HCT116 (cell line): ENCODE results near the gene FARP1. TPM values are rescaled to one million over a fixed set of nuclear protein-coding genes. Genes with fewer than 3 reads are reported as not detected.

Experiments used
- ATAC-seq: fragments of 200-7000 bp; cut with Tn5 transposase; 2 replicates; pipeline ENCODE4 v1.9.1; 2020; ENCODE audit warnings: mild to moderate bottlenecking, moderate library complexity
- BruUV-seq: library from RNA; stranded (reverse); fragments of 400-500 nt; replicated peaks from 2 replicates; lab custom pipeline; 2021; lab: Mats Ljungman, UMichigan
- CTCF ChIA-PET: fragments of 300-600 bp; sonication (Branson Sonifier 250); formaldehyde crosslinking; loops from one replicate; lab custom pipeline; 2021; ENCODE audit warnings: antibody characterized with exemption; lab: Charles Lee
- POLR2A ChIA-PET: fragments of 300-600, 350-600 bp; sonication (Branson Sonifier 250); formaldehyde crosslinking; loops from one replicate; lab custom pipeline; 2021; ENCODE audit warnings: antibody characterized with exemption; lab: Charles Lee
- RAD21 ChIA-PET, 2 experiments: fragments of 300-600 bp; sonication (Branson Sonifier 250); formaldehyde crosslinking; loops; one replicate each; lab custom pipeline; 2023; ENCODE audit warnings: low total read pairs in 2 of 2; ENCODE audit not compliant: uncharacterized antibody in 2 of 2, unreplicated experiment in 2 of 2, low non-redundant PET in 1 of 2; lab: Charles Lee
- DNase-seq: peaks from one replicate; pipeline ENCODE4 v3.0.0-alpha.2; 2010; ENCODE audit warnings: low read depth, low spot score
- H2AFZ ChIP-seq: fragments of 200-600 bp; shearing (Covaris generic), sonication (generic); 2 replicates; pipeline ENCODE4 v1.6.1; 2017; ENCODE audit warnings: low read depth, mixed run types, mixed read lengths, antibody characterized with exemption, low read length; ENCODE audit not compliant: poor library complexity, severe bottlenecking
- H3K27ac ChIP-seq: 2 replicates; pipeline ENCODE4 v1.5.1; 2012; ENCODE audit warnings: low read depth, low read length
- H3K27me3 ChIP-seq: fragments of 200-600 bp; sonication (generic); 2 replicates; pipeline ENCODE4 v1.6.1; 2016; ENCODE audit warnings: mixed run types, low read length, mixed read lengths; ENCODE audit not compliant: insufficient read depth
- H3K36me3 ChIP-seq, 2 experiments: fragments of 200-500 bp in 1 of 2; fragments of 200-600 bp in 1 of 2; sonication (Bioruptor generic) in 1 of 2; sonication (generic) in 1 of 2; 2 replicates each; pipeline versions ENCODE4 v1.5.1 to v1.6.1; 2014 to 2016; ENCODE audit warnings: low read length in 2 of 2, inconsistent platforms in 1 of 2, mixed read lengths in 1 of 2, mixed run types in 1 of 2; ENCODE audit not compliant: insufficient read depth in 2 of 2, control insufficient read depth in 1 of 2
- H3K4me1 ChIP-seq, 2 experiments: fragments of 200-600 bp in 1 of 2; sonication (generic) in 1 of 2; 2 replicates each; pipeline versions ENCODE4 v1.5.1 to v1.6.1; 2012 to 2017; ENCODE audit warnings: low read length in 2 of 2, inconsistent platforms in 1 of 2, mild to moderate bottlenecking in 1 of 2, mixed read lengths in 1 of 2, mixed run types in 1 of 2, moderate library complexity in 1 of 2; ENCODE audit not compliant: insufficient read depth in 2 of 2, control insufficient read depth in 1 of 2
- H3K4me2 ChIP-seq: fragments of 200-600 bp; sonication (generic); 2 replicates; pipeline ENCODE4 v1.6.1; 2017; ENCODE audit warnings: mixed run types, low read length, mixed read lengths
- H3K4me3 ChIP-seq, 2 experiments: fragments of 200-600 bp in 1 of 2; sonication (generic) in 1 of 2; replicated peaks in 1 of 2; 2 replicates each; pipeline ENCODE4 v1.5.1; 2011 to 2016; ENCODE audit warnings: low read length in 2 of 2, control low read depth in 1 of 2, low read depth in 1 of 2, mild to moderate bottlenecking in 1 of 2, mixed read lengths in 1 of 2, mixed run types in 1 of 2
- H3K79me2 ChIP-seq: fragments of 200-600 bp; sonication (generic); 2 replicates; pipeline ENCODE4 v1.6.1; 2017; ENCODE audit warnings: mild to moderate bottlenecking, mixed run types, low read length, moderate library complexity, mixed read lengths; ENCODE audit not compliant: insufficient read depth
- H3K9ac ChIP-seq: fragments of 200-600 bp; sonication (generic); 2 replicates; pipeline ENCODE4 v1.6.1; 2016; ENCODE audit warnings: low read length, mixed read lengths
- H3K9me2 ChIP-seq: fragments of 200-600 bp; sonication (generic), shearing (Covaris generic); 2 replicates; pipeline ENCODE4 v1.6.1; 2017; ENCODE audit warnings: mixed run types, mild to moderate bottlenecking, moderate library complexity; ENCODE audit not compliant: insufficient read depth
- H3K9me3 ChIP-seq, 2 experiments: fragments of 200-500 bp in 1 of 2; fragments of 200-600 bp in 1 of 2; sonication (Bioruptor generic) in 1 of 2; sonication (generic) in 1 of 2; 2 replicates each; pipeline ENCODE4 v1.6.1; 2014 to 2017; ENCODE audit warnings: low read length in 2 of 2, mixed read lengths in 2 of 2, inconsistent platforms in 1 of 2, low read depth in 1 of 2, mild to moderate bottlenecking in 1 of 2, mixed run types in 1 of 2, moderate library complexity in 1 of 2; ENCODE audit not compliant: control insufficient read depth in 1 of 2, insufficient read depth in 1 of 2
- H4K20me1 ChIP-seq: fragments of 200-600 bp; sonication (generic), shearing (Covaris generic); 2 replicates; pipeline ENCODE4 v1.6.1; 2017; ENCODE audit warnings: mixed run types, mild to moderate bottlenecking, moderate library complexity; ENCODE audit not compliant: insufficient read depth
- CBX3 ChIP-seq: IDR thresholded peaks from 2 replicates; pipeline ENCODE4 v1.6.1; 2012; ENCODE audit warnings: low read depth
- CEBPB ChIP-seq: IDR thresholded peaks from 2 replicates; pipeline ENCODE4 v1.6.1; 2012; ENCODE audit warnings: low read depth
- EGR1 ChIP-seq: IDR thresholded peaks from 2 replicates; pipeline ENCODE4 v1.6.1; 2012; ENCODE audit warnings: low read depth
- ELF1 ChIP-seq: IDR thresholded peaks from 2 replicates; pipeline ENCODE4 v1.6.1; 2012; ENCODE audit warnings: low read depth, borderline replicate concordance
- EZH2phosphoT487 ChIP-seq: fragments of 200-600 bp; IDR thresholded peaks from 2 replicates; pipeline ENCODE4 v1.6.1; 2018; ENCODE audit warnings: antibody characterized with exemption, borderline replicate concordance
- FOSL1 ChIP-seq: IDR thresholded peaks from 2 replicates; pipeline ENCODE4 v1.6.1; 2012; ENCODE audit warnings: low read depth
- JUND ChIP-seq: IDR thresholded peaks from 2 replicates; pipeline ENCODE4 v1.6.1; 2012
- POLR2AphosphoS5 ChIP-seq: IDR thresholded peaks from 2 replicates; pipeline ENCODE4 v1.6.1; 2011; ENCODE audit warnings: mild to moderate bottlenecking, low read depth, low read length, moderate library complexity
- RAD21 ChIP-seq: IDR thresholded peaks from 2 replicates; pipeline ENCODE4 v1.6.1; 2012; ENCODE audit warnings: low read depth, mild to moderate bottlenecking
- SIN3A ChIP-seq: IDR thresholded peaks from 2 replicates; pipeline ENCODE4 v1.6.1; 2012; ENCODE audit warnings: low read depth
- SP1 ChIP-seq: IDR thresholded peaks from 2 replicates; pipeline ENCODE4 v1.6.1; 2012; ENCODE audit warnings: low read depth
- SRF ChIP-seq: IDR thresholded peaks from 2 replicates; pipeline ENCODE4 v1.6.1; 2012; ENCODE audit warnings: low read depth
- TCF7L2 ChIP-seq: IDR thresholded peaks from 2 replicates; pipeline ENCODE4 v1.7.0; 2011; ENCODE audit warnings: borderline replicate concordance, inconsistent platforms; ENCODE audit not compliant: insufficient read depth, insufficient read length; ENCODE audit errors: extremely low read depth
- YY1 ChIP-seq: IDR thresholded peaks from 2 replicates; pipeline ENCODE4 v1.6.1; 2011; ENCODE audit warnings: low read length, low read depth, moderate library complexity, mild to moderate bottlenecking; ENCODE audit not compliant: insufficient replicate concordance; ENCODE audit errors: extremely low read depth
- ZFX ChIP-seq: fragments of 450-650 bp; IDR thresholded peaks from 2 replicates; pipeline ENCODE4 v1.6.1; 2017
- ZNF274 ChIP-seq: fragments of 200-500 bp; sonication (Bioruptor generic); IDR thresholded peaks from 2 replicates; pipeline ENCODE4 v1.6.1; 2014; ENCODE audit warnings: mild to moderate bottlenecking, low read depth, low read length, inconsistent platforms
- intact Hi-C: fragments of 100-400 bp; cut with micrococcal nuclease; formaldehyde crosslinking; loops from 2 replicates; pipeline ENCODE4 v1.10.0; 2022
- total RNA-seq: library from RNA; stranded (reverse); gene quantifications from one replicate; pipeline ENCODE4 v1.2.1, GENCODE V29; 2021; ENCODE audit not compliant: unreplicated experiment
- TF ChIP-seq, protein P1 (sequence below), 3 experiments: fragments of 200-600 bp in 1 of 3; sonication (generic) in 1 of 3; IDR thresholded peaks in 2 of 3; conservative IDR thresholded peaks in 1 of 3; 2 replicates each; pipeline ENCODE4 v1.5.1; 2012 to 2017; ENCODE audit warnings: low read depth in 2 of 3, low read length in 2 of 3, antibody characterized with exemption in 1 of 3, borderline replicate concordance in 1 of 3, control low read depth in 1 of 3, mild to moderate bottlenecking in 1 of 3, mixed read lengths in 1 of 3, mixed run types in 1 of 3, moderate library complexity in 1 of 3; ENCODE audit not compliant: insufficient read depth in 1 of 3
- TF ChIP-seq, protein P2 (sequence below): IDR thresholded peaks from 2 replicates; pipeline ENCODE4 v1.6.1; 2012
- TF ChIP-seq, protein P3 (sequence below): IDR thresholded peaks from 2 replicates; pipeline ENCODE4 v1.6.1; 2012; ENCODE audit warnings: low read depth
- TF ChIP-seq, protein P4 (sequence below): IDR thresholded peaks from 2 replicates; pipeline ENCODE4 v1.6.1; 2011; ENCODE audit warnings: mild to moderate bottlenecking, low read length, moderate library complexity; ENCODE audit not compliant: insufficient replicate concordance; ENCODE audit errors: extremely low read depth

FARP1 gene
- total RNA-seq, 1 experiment from 2014 or later, result 30.5 TPM

DNA sequence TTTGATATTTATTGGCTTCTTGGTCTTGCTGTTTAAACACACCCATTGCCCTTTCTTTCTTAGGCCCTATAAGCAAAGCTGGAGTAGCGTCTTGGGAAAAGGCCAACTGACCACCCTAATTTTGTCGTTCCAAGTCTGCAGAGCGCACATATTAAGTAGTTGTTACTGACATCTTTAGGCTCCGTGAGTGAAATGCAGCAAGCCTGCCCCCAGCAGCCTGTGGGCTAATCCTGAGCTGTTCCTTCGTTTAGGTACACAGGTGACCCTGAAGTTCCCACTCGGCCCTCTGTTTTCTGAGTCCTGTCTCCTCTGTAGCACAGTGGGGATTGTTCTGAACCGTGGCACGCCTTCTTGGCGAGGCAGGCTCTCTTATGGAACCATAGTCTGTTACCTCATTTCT is 263.5 kb downstream of the FARP1 start:
- BruUV-seq, result no TSS peak
- POLR2A ChIA-PET, result no interaction called here
- CTCF ChIA-PET, result no interaction called here

More for the DNA sequence above, 263.5 kb downstream of the FARP1 start:
- H3K4me3 ChIP-seq, result no peak overlapping the region
- no peaks in the 10 kb centered on the region for H3K9me2 ChIP-seq
- TF ChIP-seq, protein P1, sequence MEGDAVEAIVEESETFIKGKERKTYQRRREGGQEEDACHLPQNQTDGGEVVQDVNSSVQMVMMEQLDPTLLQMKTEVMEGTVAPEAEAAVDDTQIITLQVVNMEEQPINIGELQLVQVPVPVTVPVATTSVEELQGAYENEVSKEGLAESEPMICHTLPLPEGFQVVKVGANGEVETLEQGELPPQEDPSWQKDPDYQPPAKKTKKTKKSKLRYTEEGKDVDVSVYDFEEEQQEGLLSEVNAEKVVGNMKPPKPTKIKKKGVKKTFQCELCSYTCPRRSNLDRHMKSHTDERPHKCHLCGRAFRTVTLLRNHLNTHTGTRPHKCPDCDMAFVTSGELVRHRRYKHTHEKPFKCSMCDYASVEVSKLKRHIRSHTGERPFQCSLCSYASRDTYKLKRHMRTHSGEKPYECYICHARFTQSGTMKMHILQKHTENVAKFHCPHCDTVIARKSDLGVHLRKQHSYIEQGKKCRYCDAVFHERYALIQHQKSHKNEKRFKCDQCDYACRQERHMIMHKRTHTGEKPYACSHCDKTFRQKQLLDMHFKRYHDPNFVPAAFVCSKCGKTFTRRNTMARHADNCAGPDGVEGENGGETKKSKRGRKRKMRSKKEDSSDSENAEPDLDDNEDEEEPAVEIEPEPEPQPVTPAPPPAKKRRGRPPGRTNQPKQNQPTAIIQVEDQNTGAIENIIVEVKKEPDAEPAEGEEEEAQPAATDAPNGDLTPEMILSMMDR (IDR thresholded peaks at IDR 0.05 in 2 of 3, conservative IDR thresholded peaks at IDR 0.05 in 1 of 3; ENCODE audit: borderline replicate concordance in 1 of 3, insufficient read depth in 1 of 3, low read depth in 2 of 3, low read length in 2 of 3), result no peak
- no peak for TF ChIP-seq SIN3A
- TF ChIP-seq SRF, result no peak
- no peak for TF ChIP-seq FOSL1
- no peak for TF ChIP-seq RAD21
- no peak for TF ChIP-seq SP1
- TF ChIP-seq, protein P2, sequence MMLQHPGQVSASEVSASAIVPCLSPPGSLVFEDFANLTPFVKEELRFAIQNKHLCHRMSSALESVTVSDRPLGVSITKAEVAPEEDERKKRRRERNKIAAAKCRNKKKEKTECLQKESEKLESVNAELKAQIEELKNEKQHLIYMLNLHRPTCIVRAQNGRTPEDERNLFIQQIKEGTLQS, result no peak
- TF ChIP-seq EZH2phosphoT487, result no peak
- no peak for TF ChIP-seq CBX3
- TF ChIP-seq ELF1, result no peak
- no peak for TF ChIP-seq POLR2AphosphoS5
- TF ChIP-seq EGR1, result no peak
- TF ChIP-seq, protein P3, sequence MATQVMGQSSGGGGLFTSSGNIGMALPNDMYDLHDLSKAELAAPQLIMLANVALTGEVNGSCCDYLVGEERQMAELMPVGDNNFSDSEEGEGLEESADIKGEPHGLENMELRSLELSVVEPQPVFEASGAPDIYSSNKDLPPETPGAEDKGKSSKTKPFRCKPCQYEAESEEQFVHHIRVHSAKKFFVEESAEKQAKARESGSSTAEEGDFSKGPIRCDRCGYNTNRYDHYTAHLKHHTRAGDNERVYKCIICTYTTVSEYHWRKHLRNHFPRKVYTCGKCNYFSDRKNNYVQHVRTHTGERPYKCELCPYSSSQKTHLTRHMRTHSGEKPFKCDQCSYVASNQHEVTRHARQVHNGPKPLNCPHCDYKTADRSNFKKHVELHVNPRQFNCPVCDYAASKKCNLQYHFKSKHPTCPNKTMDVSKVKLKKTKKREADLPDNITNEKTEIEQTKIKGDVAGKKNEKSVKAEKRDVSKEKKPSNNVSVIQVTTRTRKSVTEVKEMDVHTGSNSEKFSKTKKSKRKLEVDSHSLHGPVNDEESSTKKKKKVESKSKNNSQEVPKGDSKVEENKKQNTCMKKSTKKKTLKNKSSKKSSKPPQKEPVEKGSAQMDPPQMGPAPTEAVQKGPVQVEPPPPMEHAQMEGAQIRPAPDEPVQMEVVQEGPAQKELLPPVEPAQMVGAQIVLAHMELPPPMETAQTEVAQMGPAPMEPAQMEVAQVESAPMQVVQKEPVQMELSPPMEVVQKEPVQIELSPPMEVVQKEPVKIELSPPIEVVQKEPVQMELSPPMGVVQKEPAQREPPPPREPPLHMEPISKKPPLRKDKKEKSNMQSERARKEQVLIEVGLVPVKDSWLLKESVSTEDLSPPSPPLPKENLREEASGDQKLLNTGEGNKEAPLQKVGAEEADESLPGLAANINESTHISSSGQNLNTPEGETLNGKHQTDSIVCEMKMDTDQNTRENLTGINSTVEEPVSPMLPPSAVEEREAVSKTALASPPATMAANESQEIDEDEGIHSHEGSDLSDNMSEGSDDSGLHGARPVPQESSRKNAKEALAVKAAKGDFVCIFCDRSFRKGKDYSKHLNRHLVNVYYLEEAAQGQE, result no peak
- TF ChIP-seq ZNF274, result no peak
- TF ChIP-seq, protein P4, sequence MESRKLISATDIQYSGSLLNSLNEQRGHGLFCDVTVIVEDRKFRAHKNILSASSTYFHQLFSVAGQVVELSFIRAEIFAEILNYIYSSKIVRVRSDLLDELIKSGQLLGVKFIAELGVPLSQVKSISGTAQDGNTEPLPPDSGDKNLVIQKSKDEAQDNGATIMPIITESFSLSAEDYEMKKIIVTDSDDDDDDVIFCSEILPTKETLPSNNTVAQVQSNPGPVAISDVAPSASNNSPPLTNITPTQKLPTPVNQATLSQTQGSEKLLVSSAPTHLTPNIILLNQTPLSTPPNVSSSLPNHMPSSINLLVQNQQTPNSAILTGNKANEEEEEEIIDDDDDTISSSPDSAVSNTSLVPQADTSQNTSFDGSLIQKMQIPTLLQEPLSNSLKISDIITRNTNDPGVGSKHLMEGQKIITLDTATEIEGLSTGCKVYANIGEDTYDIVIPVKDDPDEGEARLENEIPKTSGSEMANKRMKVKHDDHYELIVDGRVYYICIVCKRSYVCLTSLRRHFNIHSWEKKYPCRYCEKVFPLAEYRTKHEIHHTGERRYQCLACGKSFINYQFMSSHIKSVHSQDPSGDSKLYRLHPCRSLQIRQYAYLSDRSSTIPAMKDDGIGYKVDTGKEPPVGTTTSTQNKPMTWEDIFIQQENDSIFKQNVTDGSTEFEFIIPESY, result no peak
- no peak for TF ChIP-seq CEBPB
- TF ChIP-seq JUND, result no peak
- no peak for TF ChIP-seq ZFX
- no peak for TF ChIP-seq YY1
- TF ChIP-seq TCF7L2, result no peak
- intact Hi-C loops, result no loop called here
- ATAC-seq (no peak), DNase-seq (no peak)
- H2AFZ ChIP-seq, result no peak overlapping the region
- no peaks in the 10 kb centered on the region for H3K4me1 ChIP-seq
- no peak overlapping the region for H3K4me2 ChIP-seq
- H3K27me3 ChIP-seq, result no peaks in the 10 kb centered on the region
- H3K9ac ChIP-seq, result no peak overlapping the region
- H3K36me3 ChIP-seq, result no peaks in the 10 kb centered on the region
- H3K27ac ChIP-seq, result no peak overlapping the region
- no peaks in the 10 kb centered on the region for H3K9me3 ChIP-seq
- RAD21 ChIA-PET, result no interaction called here
- no peaks in the 10 kb centered on the region for H3K79me2 ChIP-seq
- no peaks in the 10 kb centered on the region for H4K20me1 ChIP-seq
